ENCODE results near the gene RARRES2.

The RARRES2 gene

GRCh38 chr7:150338166-150338829 is 3.1 kb downstream of the RARRES2 start:
- no peak for DNase-seq (ENCODE audit: low read depth in 2 of 3, low spot score in 2 of 3)

GRCh38 chr7:150337659-150338081 is 3.8 kb downstream of the RARRES2 start:
- DNase-seq (ENCODE audit: low read depth in 2 of 3, low spot score in 2 of 3) = no peak

GRCh38 chr7:150337179-150337578 is 4.2 kb downstream of the RARRES2 start:
- DNase-seq (ENCODE audit: low read depth in 2 of 3, low spot score in 2 of 3) = no peak

- no peak for DNase-seq (ENCODE audit: low read depth in 2 of 3, low spot score in 2 of 3)
Observed at GRCh38 chr7:150336746-150337145, 4.7 kb downstream of the RARRES2 start.

GRCh38 chr7:150335774-150336112 is 5.7 kb downstream of the RARRES2 start:
- DNase-seq (ENCODE audit: low read depth in 2 of 3, low spot score in 2 of 3) = no peak

- DNase-seq (ENCODE audit: low read depth in 2 of 3, low spot score in 2 of 3) = no peak
Observed at GRCh38 chr7:150335108-150335773, 6.2 kb downstream of the RARRES2 start.

- DNase-seq (ENCODE audit: low read depth in 2 of 3, low spot score in 2 of 3) = no peak
Observed at GRCh38 chr7:150334108-150334507, 7.3 kb downstream of the RARRES2 start.

GRCh38 chr7:150333659-150334058 is 7.8 kb downstream of the RARRES2 start:
- DNase-seq (ENCODE audit: low read depth in 2 of 3, low spot score in 2 of 3) = no peak

GRCh38 chr7:150332852-150333635 is 8.4 kb downstream of the RARRES2 start:
- DNase-seq (ENCODE audit: low read depth in 2 of 3, low spot score in 2 of 3) = no peak

- DNase-seq (ENCODE audit: low read depth in 2 of 3, low spot score in 2 of 3) = no peak
Observed at GRCh38 chr7:150330211-150330885, 11.1 kb downstream of the RARRES2 start.

- DNase-seq (ENCODE audit: low read depth in 2 of 3, low spot score in 2 of 3) = no peak
Observed at GRCh38 chr7:150329331-150330120, 11.9 kb downstream of the RARRES2 start.

GRCh38 chr7:150327308-150327707 is 14.1 kb downstream of the RARRES2 start:
- no peak for DNase-seq (ENCODE audit: low read depth in 2 of 3, low spot score in 2 of 3)

- DNase-seq (ENCODE audit: low read depth in 2 of 3, low spot score in 2 of 3) = no peak
Observed at GRCh38 chr7:150326657-150327268, 14.7 kb downstream of the RARRES2 start.

- DNase-seq (ENCODE audit: low read depth in 2 of 3, low spot score in 2 of 3) = no peak
Observed at GRCh38 chr7:150325901-150326300, 15.5 kb downstream of the RARRES2 start.

GRCh38 chr7:150325110-150325611 is 16.3 kb downstream of the RARRES2 start:
- no peak for DNase-seq (ENCODE audit: low read depth in 2 of 3, low spot score in 2 of 3)

GRCh38 chr7:150324373-150324961 is 17.0 kb downstream of the RARRES2 start:
- no peak for DNase-seq (ENCODE audit: low read depth in 2 of 3, low spot score in 2 of 3)

- no peak for DNase-seq (ENCODE audit: low read depth in 2 of 3, low spot score in 2 of 3)
Observed at GRCh38 chr7:150323682-150324372, 17.6 kb downstream of the RARRES2 start.

- DNase-seq (ENCODE audit: low read depth in 2 of 3, low spot score in 2 of 3) = peak; percentile 45 to 50 (median 45)
Observed at GRCh38 chr7:150322833-150323681, 18.4 kb downstream of the RARRES2 start, which contains the start of the genes ACTR3C and LRRC61. Gene ACTR3C (minus strand): TSS chr7:150323545. CDS start chr7:150295296, 28,249 bp downstream. Gene LRRC61 (plus strand): TSS chr7:150323355. CDS start chr7:150336862, 13,507 bp downstream.
